ENCODE measurements around the gene KDM4F.
A peak's percentile ranks its signal among the peaks of the same experiment; 100 is the strongest.

KDM4F gene

GRCh38 chr11:95093548-95093947 is 44.3 kb downstream of the KDM4F start:
- Histone ChIP-seq H3K4me1 (ENCODE audit: control extremely low read depth in 1 of 4, control insufficient read depth in 4 of 4, insufficient read depth in 4 of 4, low read length in 3 of 4) (peaks cover 5 to 21% (median 14%) of the 10 kb centered on the region in 4 experiments), H3K27ac (ENCODE audit: insufficient read depth in 1 of 2, low read depth in 1 of 2, low read length in 2 of 2, poor library complexity in 1 of 2, severe bottlenecking in 2 of 2) (no peak overlapping the region), H3K36me3 (ENCODE audit: control insufficient read depth in 4 of 4, insufficient read depth in 4 of 4, low read length in 3 of 4) (peaks cover 0 to 5% (median 0%) of the 10 kb centered on the region in 4 experiments), H3K4me3 (ENCODE audit: control insufficient read depth in 1 of 7, extremely low read depth in 1 of 7, insufficient read depth in 4 of 7, low read depth in 2 of 7, low read length in 6 of 7) (no peak overlapping the region), H3K27me3 (replicated peaks in 2 of 5; ENCODE audit: control insufficient read depth in 4 of 5, insufficient read depth in 5 of 5, low read length in 4 of 5) (no peaks in the 10 kb centered on the region), H3K9me3 (ENCODE audit: control extremely low read depth in 1 of 5, control insufficient read depth in 4 of 5, insufficient read depth in 2 of 5, low read depth in 1 of 5, low read length in 4 of 5) (no peaks in the 10 kb centered on the region)
- POLR2A ChIA-PET, result no interaction called here
- CTCF ChIA-PET, result interaction anchor here (0.9 to 8.1 kb wide), 6 partner anchors 12 to 58 kb away, joined by 4 to 123 read pairs (median 6); partner anchors contain the start of gene SRSF8
- 75% methylated on average over 1 of the region's 3 CpGs for WGBS (ENCODE audit: insufficient coverage)
- DNase-seq, result no peak

GRCh38 chr11:95095858-95096587 is 46.8 kb downstream of the KDM4F start:
- H3K4me1 ChIP-seq (ENCODE audit: control extremely low read depth in 1 of 4, control insufficient read depth in 4 of 4, insufficient read depth in 4 of 4, low read length in 3 of 4), result peaks cover 0 to 1% (median under 1%) of the 10 kb centered on the region in 4 experiments
- no peak overlapping the region for H3K27ac ChIP-seq (ENCODE audit: insufficient read depth in 1 of 2, low read depth in 1 of 2, low read length in 2 of 2, poor library complexity in 1 of 2, severe bottlenecking in 2 of 2)
- ChIA-PET CTCF (interaction anchor here (1.2 to 8.1 kb wide), 3 partner anchors 9 to 40 kb away, joined by 3 to 64 read pairs (median 5); no protein-coding TSS in a partner anchor), POLR2A (no interaction called here)
- H3K36me3 ChIP-seq (ENCODE audit: control insufficient read depth in 4 of 4, insufficient read depth in 4 of 4, low read length in 3 of 4), result peaks cover 0 to 5% (median 0%) of the 10 kb centered on the region in 4 experiments
- no peak overlapping the region for H3K4me3 ChIP-seq (ENCODE audit: control insufficient read depth in 1 of 7, extremely low read depth in 1 of 7, insufficient read depth in 4 of 7, low read depth in 2 of 7, low read length in 6 of 7)
- WGBS (ENCODE audit: insufficient coverage), result no CpG with 5 or more reads among the region's 4 CpGs
- no peaks in the 10 kb centered on the region for H3K27me3 ChIP-seq (replicated peaks in 2 of 5; ENCODE audit: control insufficient read depth in 4 of 5, insufficient read depth in 5 of 5, low read length in 4 of 5)
- peak in 1 of 3 donors; percentile 29 for DNase-seq
- H3K9me3 ChIP-seq (ENCODE audit: control extremely low read depth in 1 of 5, control insufficient read depth in 4 of 5, insufficient read depth in 2 of 5, low read depth in 1 of 5, low read length in 4 of 5), result no peaks in the 10 kb centered on the region

- no peak for DNase-seq
- POLR2A ChIA-PET, result no interaction called here
- Histone ChIP-seq H3K27ac (ENCODE audit: insufficient read depth in 1 of 2, low read depth in 1 of 2, low read length in 2 of 2, poor library complexity in 1 of 2, severe bottlenecking in 2 of 2) (no peak overlapping the region), H3K4me1 (ENCODE audit: control extremely low read depth in 1 of 4, control insufficient read depth in 4 of 4, insufficient read depth in 4 of 4, low read length in 3 of 4) (no peaks in the 10 kb centered on the region), H3K36me3 (ENCODE audit: control insufficient read depth in 4 of 4, insufficient read depth in 4 of 4, low read length in 3 of 4) (peaks cover 0 to 5% (median 0%) of the 10 kb centered on the region in 4 experiments), H3K9me3 (ENCODE audit: control extremely low read depth in 1 of 5, control insufficient read depth in 4 of 5, insufficient read depth in 2 of 5, low read depth in 1 of 5, low read length in 4 of 5) (no peaks in the 10 kb centered on the region), H3K27me3 (replicated peaks in 2 of 5; ENCODE audit: control insufficient read depth in 4 of 5, insufficient read depth in 5 of 5, low read length in 4 of 5) (no peaks in the 10 kb centered on the region), H3K4me3 (ENCODE audit: control insufficient read depth in 1 of 7, extremely low read depth in 1 of 7, insufficient read depth in 4 of 7, low read depth in 2 of 7, low read length in 6 of 7) (no peak overlapping the region)
- CTCF ChIA-PET, result interaction anchor here (1.2 to 1.4 kb wide), 2 partner anchors 35 to 38 kb away, joined by 3 to 4 read pairs; no protein-coding TSS in a partner anchor
- WGBS (ENCODE audit: insufficient coverage), result 98% methylated on average over 3 of the region's 3 CpGs
Observed at GRCh38 chr11:95097209-95097608, 48.0 kb downstream of the KDM4F start.

GRCh38 chr11:95098826-95099225 is 49.6 kb downstream of the KDM4F start:
- H3K4me3 ChIP-seq (ENCODE audit: control insufficient read depth in 1 of 7, extremely low read depth in 1 of 7, insufficient read depth in 4 of 7, low read depth in 2 of 7, low read length in 6 of 7), result no peak overlapping the region
- H3K9me3 ChIP-seq (ENCODE audit: control extremely low read depth in 1 of 5, control insufficient read depth in 4 of 5, insufficient read depth in 2 of 5, low read depth in 1 of 5, low read length in 4 of 5), result no peaks in the 10 kb centered on the region
- DNase-seq, result no peak
- ChIA-PET CTCF (interaction anchor here (0.6 to 2.6 kb wide), 3 partner anchors 8 to 786 kb away, joined by 3 to 7 read pairs (median 6); partner anchors contain the start of gene ENDOD1), POLR2A (no interaction called here)
- no peak overlapping the region for H3K27ac ChIP-seq (ENCODE audit: insufficient read depth in 1 of 2, low read depth in 1 of 2, low read length in 2 of 2, poor library complexity in 1 of 2, severe bottlenecking in 2 of 2)
- no peaks in the 10 kb centered on the region for H3K27me3 ChIP-seq (replicated peaks in 2 of 5; ENCODE audit: control insufficient read depth in 4 of 5, insufficient read depth in 5 of 5, low read length in 4 of 5)
- H3K4me1 ChIP-seq (ENCODE audit: control extremely low read depth in 1 of 4, control insufficient read depth in 4 of 4, insufficient read depth in 4 of 4, low read length in 3 of 4), result peaks cover 0 to 2% (median 0%) of the 10 kb centered on the region in 4 experiments
- H3K36me3 ChIP-seq (ENCODE audit: control insufficient read depth in 4 of 4, insufficient read depth in 4 of 4, low read length in 3 of 4), result peaks cover 0 to 5% (median 0%) of the 10 kb centered on the region in 4 experiments
- WGBS (ENCODE audit: insufficient coverage), result 100% methylated on average over 2 of the region's 3 CpGs

GRCh38 chr11:95100191-95100648 is 51.0 kb downstream of the KDM4F start:
- 80% methylated on average over 1 of the region's 4 CpGs for WGBS (ENCODE audit: insufficient coverage)
- ChIA-PET CTCF (interaction anchor here (0.6 to 2.6 kb wide), 5 partner anchors 10 to 30 kb away, joined by 3 to 7 read pairs (median 3); partner anchors contain the start of gene ENDOD1), POLR2A (no interaction called here)
- Histone ChIP-seq H3K4me3 (ENCODE audit: control insufficient read depth in 1 of 7, extremely low read depth in 1 of 7, insufficient read depth in 4 of 7, low read depth in 2 of 7, low read length in 6 of 7) (no peak overlapping the region), H3K27me3 (replicated peaks in 2 of 5; ENCODE audit: control insufficient read depth in 4 of 5, insufficient read depth in 5 of 5, low read length in 4 of 5) (no peaks in the 10 kb centered on the region), H3K27ac (ENCODE audit: insufficient read depth in 1 of 2, low read depth in 1 of 2, low read length in 2 of 2, poor library complexity in 1 of 2, severe bottlenecking in 2 of 2) (no peak overlapping the region), H3K36me3 (ENCODE audit: control insufficient read depth in 4 of 4, insufficient read depth in 4 of 4, low read length in 3 of 4) (peaks cover 0 to 2% (median 0%) of the 10 kb centered on the region in 4 experiments), H3K4me1 (ENCODE audit: control extremely low read depth in 1 of 4, control insufficient read depth in 4 of 4, insufficient read depth in 4 of 4, low read length in 3 of 4) (peaks cover 0 to 2% (median 0%) of the 10 kb centered on the region in 4 experiments), H3K9me3 (ENCODE audit: control extremely low read depth in 1 of 5, control insufficient read depth in 4 of 5, insufficient read depth in 2 of 5, low read depth in 1 of 5, low read length in 4 of 5) (no peaks in the 10 kb centered on the region)
- DNase-seq, result no peak

All from common myeloid progenitor, CD34-positive (primary cell).